NOMO-1 treated with dmso at 0.1 percent for 144 hours (cell line): ENCODE data around the gene ERVK3-1.
"Not testable (repeated sequence)": the region's sequence is repeated elsewhere in the genome, so short reads cannot be mapped to it uniquely, and the experiment has no call there.

ENCODE experiments used
- DNase-seq: peaks from one replicate; lab custom pipeline; 2025; ENCODE audit not compliant: unreplicated experiment; lab: John Stamatoyannopoulos, UW

Gene ERVK3-1

GRCh38 chr19:58338825-58339558 is 33.8 kb downstream of the ERVK3-1 start:
- DNase-seq, result no peak

- no peak for DNase-seq
These were observed 40.4 kb downstream of the ERVK3-1 start for GRCh38 chr19:58345558-58345957.

GRCh38 chr19:58346961-58347929 is 42.1 kb downstream of the ERVK3-1 start:
- peak; percentile 69 for DNase-seq

- not testable (repeated sequence) for DNase-seq
These were observed 42.9 kb downstream of the ERVK3-1 start for GRCh38 chr19:58348080-58348479.

- no peak for DNase-seq
These were observed 44.4 kb downstream of the ERVK3-1 start for GRCh38 chr19:58349590-58349989.

- DNase-seq, result no peak
These were observed 45.1 kb downstream of the ERVK3-1 start for GRCh38 chr19:58350001-58350861.

- no peak for DNase-seq
These were observed 45.8 kb downstream of the ERVK3-1 start for GRCh38 chr19:58350871-58351557.

- no peak for DNase-seq
These were observed 46.3 kb downstream of the ERVK3-1 start for GRCh38 chr19:58351558-58351878.

- DNase-seq, result no peak
These were observed 47.0 kb downstream of the ERVK3-1 start for GRCh38 chr19:58351990-58352755.

GRCh38 chr19:58352760-58353671 is 47.8 kb downstream of the ERVK3-1 start, which contains the start of gene A1BG:
A1BG (minus strand) TSS chr19:58353492; CDS start chr19:58353437, 55 bp downstream.
- no peak for DNase-seq

GRCh38 chr19:58353717-58354477 is 48.7 kb downstream of the ERVK3-1 start:
- no peak for DNase-seq

GRCh38 chr19:58354478-58355030 is 49.4 kb downstream of the ERVK3-1 start:
- no peak for DNase-seq

GRCh38 chr19:58355215-58355796 is 50.1 kb downstream of the ERVK3-1 start:
- no peak for DNase-seq

- DNase-seq, result no peak
These were observed 51.0 kb downstream of the ERVK3-1 start for GRCh38 chr19:58355908-58356765.

GRCh38 chr19:58356766-58357480 is 51.7 kb downstream of the ERVK3-1 start:
- no peak for DNase-seq
